ENCODE data around the gene LRRFIP1. TPM values are rescaled to one million over a fixed set of nuclear protein-coding genes. Genes with fewer than 3 reads are reported as not detected.
"Not testable (repeated sequence)": the region's sequence is repeated elsewhere in the genome, so short reads cannot be mapped to it uniquely, and the experiment has no call there.

The LRRFIP1 gene
- total RNA-seq, 4 donors from 2014 or later = 62.8 to 199 (median 121) TPM

DNA sequence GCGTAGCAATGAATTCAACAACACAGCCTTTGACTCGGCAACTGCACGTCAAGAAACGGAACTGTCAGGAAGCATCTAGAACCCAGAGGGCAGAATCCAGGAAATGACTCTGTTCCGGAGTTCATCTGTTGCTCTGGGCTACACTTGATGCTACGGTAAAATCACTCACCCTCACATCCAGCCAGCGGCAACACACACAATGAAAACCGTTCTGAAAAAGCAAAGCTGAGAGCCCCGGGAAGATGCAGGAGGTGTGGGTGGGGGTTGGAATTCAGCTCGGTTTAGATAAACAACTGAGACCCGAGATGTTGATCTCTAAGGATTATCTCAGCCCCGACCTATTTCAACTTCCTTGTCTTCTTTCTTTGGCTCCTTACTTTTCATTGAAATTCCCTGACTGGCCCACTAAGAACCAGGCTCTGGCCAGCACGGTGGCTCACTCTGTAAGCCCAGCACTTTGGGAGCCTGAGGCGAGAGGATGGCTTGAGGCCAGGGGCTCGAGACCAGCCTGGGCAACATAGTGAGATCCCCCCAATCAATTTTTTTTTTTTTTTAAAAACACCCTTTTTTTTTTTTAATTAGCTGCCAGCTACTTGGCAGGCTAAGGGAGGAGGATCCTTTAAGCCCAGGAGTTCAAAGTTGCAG, 23.5 kb upstream of the LRRFIP1 start:
- H3K36me3 ChIP-seq = no peaks in the 10 kb centered on the region
- H3K27me3 ChIP-seq = no peaks in the 10 kb centered on the region
- peak overlapping the region; percentile 2 to 72 for H3K27ac ChIP-seq
- H3K4me1 ChIP-seq = no peaks in the 10 kb centered on the region
- no peak overlapping the region for H3K4me3 ChIP-seq
- TF ChIP-seq POLR2A (IDR thresholded peaks at IDR 0.05) = peak; percentile 17 to 67
- TF ChIP-seq, protein P1, sequence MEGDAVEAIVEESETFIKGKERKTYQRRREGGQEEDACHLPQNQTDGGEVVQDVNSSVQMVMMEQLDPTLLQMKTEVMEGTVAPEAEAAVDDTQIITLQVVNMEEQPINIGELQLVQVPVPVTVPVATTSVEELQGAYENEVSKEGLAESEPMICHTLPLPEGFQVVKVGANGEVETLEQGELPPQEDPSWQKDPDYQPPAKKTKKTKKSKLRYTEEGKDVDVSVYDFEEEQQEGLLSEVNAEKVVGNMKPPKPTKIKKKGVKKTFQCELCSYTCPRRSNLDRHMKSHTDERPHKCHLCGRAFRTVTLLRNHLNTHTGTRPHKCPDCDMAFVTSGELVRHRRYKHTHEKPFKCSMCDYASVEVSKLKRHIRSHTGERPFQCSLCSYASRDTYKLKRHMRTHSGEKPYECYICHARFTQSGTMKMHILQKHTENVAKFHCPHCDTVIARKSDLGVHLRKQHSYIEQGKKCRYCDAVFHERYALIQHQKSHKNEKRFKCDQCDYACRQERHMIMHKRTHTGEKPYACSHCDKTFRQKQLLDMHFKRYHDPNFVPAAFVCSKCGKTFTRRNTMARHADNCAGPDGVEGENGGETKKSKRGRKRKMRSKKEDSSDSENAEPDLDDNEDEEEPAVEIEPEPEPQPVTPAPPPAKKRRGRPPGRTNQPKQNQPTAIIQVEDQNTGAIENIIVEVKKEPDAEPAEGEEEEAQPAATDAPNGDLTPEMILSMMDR (IDR thresholded peaks at IDR 0.05) = no peak
- DNase-seq = peak in 1 of 2 donors; percentile 59
- intact Hi-C loops (cut with DNase I; ENCODE audit: low total_unique reads) = no loop called here
- no peaks in the 10 kb centered on the region for H3K9me3 ChIP-seq

DNA sequence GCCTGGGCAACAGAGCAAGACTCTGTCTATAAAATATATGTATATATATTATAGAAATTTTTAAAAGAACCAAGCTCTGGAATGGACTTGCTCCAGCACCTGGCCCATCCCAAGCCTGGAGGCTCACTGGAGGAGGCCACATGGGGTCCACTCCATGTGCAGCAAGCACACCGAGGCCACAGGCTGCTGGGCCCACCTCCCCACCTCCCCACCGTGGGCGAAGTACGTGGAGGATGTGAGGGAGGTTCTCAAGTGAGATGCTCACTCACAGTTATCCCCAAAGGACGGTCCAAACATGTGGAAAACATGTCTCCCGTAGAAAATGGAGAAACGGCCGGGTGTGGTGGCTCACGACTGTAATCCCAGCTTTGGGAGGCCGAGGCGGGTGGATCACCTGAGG, 23.0 kb upstream of the LRRFIP1 start:
- no peak for DNase-seq
- H3K4me1 ChIP-seq = no peaks in the 10 kb centered on the region
- H3K36me3 ChIP-seq = no peaks in the 10 kb centered on the region
- no peak for TF ChIP-seq POLR2A (IDR thresholded peaks at IDR 0.05)
- TF ChIP-seq, protein P1 (IDR thresholded peaks at IDR 0.05) = no peak
- no peaks in the 10 kb centered on the region for H3K27me3 ChIP-seq
- intact Hi-C loops (cut with DNase I; ENCODE audit: low total_unique reads) = no loop called here
- no peaks in the 10 kb centered on the region for H3K9me3 ChIP-seq
- H3K27ac ChIP-seq = peak overlapping the region in 1 of 2 donors; percentile 72
- H3K4me3 ChIP-seq = no peak overlapping the region

DNA sequence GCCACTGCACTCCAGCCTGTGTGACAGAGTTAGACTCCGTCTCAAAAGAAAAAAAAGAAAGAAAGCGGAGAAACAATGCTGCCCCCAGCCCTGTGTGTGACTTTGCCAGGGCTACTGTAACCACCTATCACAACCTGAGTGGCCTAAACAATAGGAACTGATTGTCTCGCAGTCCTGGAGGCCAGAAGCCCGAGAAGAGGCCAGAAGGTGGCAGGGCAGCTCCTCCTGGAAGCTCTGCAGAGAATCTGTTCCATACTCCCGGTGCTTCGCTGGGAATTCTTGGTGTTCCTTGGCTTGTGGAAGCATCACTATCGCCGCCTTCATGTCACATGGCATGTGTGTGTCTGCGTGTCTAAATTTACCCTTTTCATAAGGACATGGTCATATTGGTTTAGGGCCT, 22.4 kb upstream of the LRRFIP1 start:
- no peak for TF ChIP-seq POLR2A (IDR thresholded peaks at IDR 0.05)
- TF ChIP-seq, protein P1 (IDR thresholded peaks at IDR 0.05) = no peak
- no peak overlapping the region for H3K27ac ChIP-seq
- H3K4me1 ChIP-seq = no peaks in the 10 kb centered on the region
- no peaks in the 10 kb centered on the region for H3K27me3 ChIP-seq
- no peak for DNase-seq
- no peaks in the 10 kb centered on the region for H3K9me3 ChIP-seq
- H3K36me3 ChIP-seq = no peaks in the 10 kb centered on the region
- no peak overlapping the region for H3K4me3 ChIP-seq
- intact Hi-C loops (cut with DNase I; ENCODE audit: low total_unique reads) = no loop called here

DNA sequence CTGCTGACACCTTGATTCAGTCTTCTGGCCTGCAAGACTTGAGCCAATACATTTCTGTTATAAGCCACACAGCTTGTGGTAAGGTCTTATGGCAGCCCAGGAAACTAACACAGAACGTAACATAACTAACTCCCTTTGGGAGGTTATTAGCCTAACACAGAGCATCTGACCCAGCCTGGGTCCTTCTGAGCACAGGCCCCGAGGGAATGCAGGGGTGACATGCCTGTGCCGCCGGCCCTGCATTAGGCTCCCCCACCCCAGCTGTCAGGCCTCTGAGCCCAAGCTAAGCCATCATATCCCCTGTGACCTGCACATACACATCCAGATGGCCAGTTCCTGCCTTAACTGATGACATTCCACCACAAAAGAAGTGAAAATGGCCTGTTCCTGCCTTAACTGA, 20.9 kb upstream of the LRRFIP1 start:
- H3K9me3 ChIP-seq; H3K4me1 ChIP-seq; H3K36me3 ChIP-seq; H3K4me3 ChIP-seq; DNase-seq; H3K27me3 ChIP-seq; H3K27ac ChIP-seq; intact Hi-C loops (cut with DNase I; ENCODE audit: low total_unique reads): not testable (repeated sequence)

DNA sequence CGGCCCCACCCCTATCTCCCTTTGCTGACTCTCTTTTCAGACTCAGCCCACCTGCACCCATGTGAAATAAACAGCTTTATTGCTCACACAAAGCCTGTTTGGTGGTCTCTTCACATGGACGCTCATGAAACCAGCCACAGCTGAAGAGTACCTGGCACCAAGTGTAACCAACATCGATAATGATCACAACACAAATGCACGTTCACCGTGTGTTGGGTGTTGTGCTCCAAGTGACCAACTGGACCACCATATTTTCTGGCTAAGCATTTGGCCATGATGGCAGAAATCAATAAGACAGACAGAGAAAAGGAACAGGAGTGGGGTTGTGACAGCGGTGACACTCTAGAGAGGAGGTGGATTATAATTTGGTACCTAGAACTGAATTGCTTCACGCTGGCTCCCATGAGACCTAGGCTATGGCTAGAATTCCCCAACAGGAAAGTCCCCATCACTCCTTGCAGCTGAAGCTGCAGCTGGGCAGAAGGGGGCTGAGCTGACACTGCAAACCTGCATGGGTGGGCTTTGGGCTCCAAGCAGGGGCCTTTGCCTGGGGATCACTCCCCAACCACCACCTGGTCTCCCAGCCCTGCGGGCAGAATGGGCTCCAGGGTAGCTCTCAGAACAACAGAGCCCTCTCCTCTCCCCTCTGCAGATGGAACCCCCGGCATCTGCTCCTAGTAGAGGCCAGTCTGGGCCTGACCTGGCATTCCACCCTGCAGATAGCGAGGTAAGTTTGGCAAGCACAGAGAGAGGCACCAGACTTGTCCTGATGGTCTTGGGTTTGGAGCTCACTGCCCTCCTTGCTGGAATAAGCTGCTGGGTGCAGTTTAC, 14.6 kb upstream of the LRRFIP1 start:
- Histone ChIP-seq H3K4me1 (peaks cover 20 to 23% of the 10 kb centered on the region in 2 donors), H3K9me3 (no peaks in the 10 kb centered on the region), H3K27me3 (no peaks in the 10 kb centered on the region), H3K4me3 (no peak overlapping the region), H3K27ac (no peak overlapping the region), H3K36me3 (no peaks in the 10 kb centered on the region)
- intact Hi-C loops (cut with DNase I; ENCODE audit: low total_unique reads) = no loop called here
- TF ChIP-seq POLR2A (IDR thresholded peaks at IDR 0.05) = no peak
- TF ChIP-seq, protein P1 (IDR thresholded peaks at IDR 0.05) = no peak
- no peak for DNase-seq

Measured in uterus (tissue), 4 donors.